NOMO-1 treated with dmso at 0.1 percent for 144 hours (cell line): ENCODE data around the gene ACACA.
"Not testable (repeated sequence)": the region's sequence is repeated elsewhere in the genome, so short reads cannot be mapped to it uniquely, and the experiment has no call there.

ENCODE experiments used
- DNase-seq: peaks from one replicate; lab custom pipeline; 2025; ENCODE audit not compliant: unreplicated experiment; lab: John Stamatoyannopoulos, UW

ACACA gene

DNA sequence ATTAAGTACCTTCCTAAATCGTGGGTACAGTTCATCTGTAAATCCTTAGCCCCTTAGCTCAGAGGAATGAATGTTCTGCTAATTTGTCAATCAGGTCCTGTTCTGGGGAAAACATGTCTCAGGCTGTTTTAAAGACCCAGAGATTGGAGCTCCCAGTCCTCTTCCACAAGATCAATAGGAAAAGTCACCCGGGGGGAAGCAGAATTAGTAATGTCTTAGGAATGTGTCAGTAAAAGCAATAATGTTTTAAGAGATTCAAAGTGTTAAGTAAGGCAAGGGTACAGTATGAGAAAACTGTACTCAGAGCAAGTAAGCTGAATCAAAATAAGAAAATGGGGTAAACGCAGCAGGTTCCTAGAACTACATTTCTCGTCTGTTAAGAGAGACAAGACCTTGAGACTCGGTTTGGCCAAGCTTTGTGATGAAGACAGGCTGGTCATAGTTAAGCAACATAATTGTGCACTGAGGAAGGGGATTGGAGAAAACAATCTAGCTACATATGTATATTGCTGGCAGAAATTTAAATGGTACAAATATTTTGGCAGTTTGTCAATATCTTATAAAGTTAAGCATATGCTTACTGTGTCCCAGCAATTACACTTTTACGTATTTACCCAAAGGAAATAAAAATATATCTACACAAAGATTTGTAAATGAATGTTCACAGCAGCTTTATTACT, 223.7 kb downstream of the ACACA start:
- DNase-seq, result no peak

DNA sequence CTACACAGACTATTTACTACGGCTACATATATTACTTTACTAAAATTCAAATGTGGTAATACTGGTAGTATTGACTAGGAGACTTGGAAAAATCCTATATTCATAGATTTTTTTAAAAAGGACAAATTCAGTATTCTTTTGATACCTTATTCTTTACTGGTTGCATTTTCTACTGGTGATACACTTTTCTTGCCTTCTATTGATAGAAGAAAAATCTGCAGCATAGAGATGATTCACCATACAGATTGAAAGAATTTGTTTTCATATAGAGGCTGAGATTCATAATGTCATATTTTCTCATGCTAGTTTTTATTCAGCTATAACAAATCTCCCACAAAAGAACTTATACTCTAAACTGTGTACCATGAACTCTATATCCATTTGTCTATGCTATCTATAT, 226.3 kb downstream of the ACACA start:
- DNase-seq, result no peak

DNA sequence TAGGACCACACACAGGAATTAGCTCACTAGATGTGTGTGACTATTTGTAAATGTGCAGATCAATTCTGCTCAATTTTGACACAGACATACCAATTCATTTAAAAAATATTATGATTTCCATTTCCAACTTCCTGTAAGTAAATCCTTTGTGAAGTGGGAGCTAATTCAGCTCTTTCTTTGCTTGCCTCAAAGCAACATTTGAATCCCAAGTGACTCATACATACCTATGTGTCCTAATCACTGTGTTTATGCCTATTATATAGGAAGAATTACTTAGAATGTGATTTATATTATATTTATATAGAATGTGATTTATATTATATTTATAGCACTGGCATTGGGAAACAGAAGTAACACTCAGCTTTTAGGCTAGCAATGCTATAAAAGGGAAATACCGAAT, 226.7 kb downstream of the ACACA start:
- DNase-seq, result no peak

DNA sequence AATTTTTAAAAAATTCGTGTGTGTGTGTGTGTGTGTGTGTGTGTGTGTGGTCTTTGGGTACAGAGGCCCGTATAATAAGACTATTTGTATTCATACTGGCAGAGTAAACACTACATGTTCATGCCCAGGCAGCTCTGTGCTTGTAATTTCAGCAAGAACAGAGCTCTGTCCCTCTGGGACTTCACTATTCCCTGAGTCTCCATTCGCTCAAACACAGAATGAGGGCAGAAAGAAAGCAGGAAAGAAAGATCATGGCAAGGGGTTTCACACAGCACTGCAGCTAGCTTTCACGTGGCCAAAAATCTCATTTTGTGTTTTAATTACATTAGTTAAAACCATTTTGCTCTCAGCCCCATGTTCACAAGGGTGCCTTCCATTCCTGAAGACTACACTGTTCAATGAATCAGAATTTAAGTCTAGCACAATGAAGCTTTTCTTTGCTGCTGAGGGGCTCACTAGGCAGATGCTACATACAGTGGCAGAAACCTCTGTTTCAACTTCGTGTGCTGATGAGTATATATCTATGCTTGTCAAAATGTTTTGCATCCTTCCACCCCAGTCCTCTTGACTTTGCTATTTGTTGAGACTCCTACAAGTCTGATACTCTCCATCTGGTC, 229.3 kb downstream of the ACACA start:
- no peak for DNase-seq

DNA sequence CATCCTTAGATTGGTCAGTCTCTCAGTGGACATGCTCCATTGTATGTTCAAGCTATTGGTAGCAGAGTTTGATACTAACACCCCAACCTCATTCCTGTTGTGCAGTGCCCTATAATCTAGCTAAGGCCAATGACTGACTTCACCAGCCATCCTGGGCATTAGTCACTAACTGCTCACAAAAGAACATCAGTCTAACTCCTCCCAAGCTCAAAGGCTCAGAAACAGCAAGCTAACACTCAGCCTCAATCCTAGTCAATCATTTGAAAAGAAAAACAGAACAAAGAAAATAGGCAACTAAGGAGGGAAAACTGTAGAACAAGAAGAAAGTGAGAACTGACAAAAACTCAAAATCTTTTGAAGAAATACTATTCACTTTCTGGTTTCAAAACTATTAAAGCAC, 229.9 kb downstream of the ACACA start:
- no peak for DNase-seq

DNA sequence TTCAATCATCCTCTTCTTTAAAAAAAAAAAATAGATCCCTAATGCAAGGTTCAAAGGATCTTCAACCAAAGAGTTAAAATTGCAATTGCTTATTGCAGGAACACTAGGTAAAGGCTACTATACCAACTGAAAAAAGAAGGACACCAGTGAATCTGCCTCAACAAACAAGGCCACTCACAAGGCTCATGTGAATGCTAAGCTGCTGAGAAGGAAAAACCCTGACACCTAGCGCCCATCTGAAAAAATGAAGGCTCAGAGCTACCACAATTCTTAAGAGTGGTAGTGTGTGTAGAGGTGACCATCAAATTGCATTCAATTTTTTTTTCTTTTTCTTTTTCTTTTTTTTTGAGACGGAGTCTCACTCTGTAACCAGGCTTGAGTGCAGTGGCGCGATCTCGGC, 232.4 kb downstream of the ACACA start:
- no peak for DNase-seq

DNA sequence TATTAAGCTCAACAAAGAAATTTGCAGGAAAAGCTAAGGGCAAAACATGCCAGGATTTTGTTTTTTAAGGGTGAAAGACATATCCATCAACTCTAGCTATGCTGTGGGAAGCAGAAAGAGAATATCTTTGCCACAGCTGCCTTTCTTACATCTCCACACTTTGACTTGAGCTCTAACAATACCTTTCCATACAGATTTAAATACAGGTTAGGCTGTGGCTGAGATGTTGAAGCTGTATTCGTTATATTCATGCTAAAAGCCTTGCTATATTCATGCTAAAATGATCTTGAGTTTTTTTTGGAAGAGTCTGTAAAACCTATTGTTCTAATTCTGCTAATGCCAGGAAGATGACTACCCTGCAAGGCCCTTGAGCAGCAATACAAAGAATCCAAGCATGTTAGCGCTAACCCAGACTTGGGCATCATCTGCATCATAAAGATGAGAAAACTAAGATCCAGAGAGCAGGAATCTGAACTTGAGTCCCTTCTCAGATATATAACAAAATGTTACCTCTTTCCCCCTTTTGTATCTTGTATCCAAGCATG, 235.7 kb downstream of the ACACA start:
- no peak for DNase-seq

DNA sequence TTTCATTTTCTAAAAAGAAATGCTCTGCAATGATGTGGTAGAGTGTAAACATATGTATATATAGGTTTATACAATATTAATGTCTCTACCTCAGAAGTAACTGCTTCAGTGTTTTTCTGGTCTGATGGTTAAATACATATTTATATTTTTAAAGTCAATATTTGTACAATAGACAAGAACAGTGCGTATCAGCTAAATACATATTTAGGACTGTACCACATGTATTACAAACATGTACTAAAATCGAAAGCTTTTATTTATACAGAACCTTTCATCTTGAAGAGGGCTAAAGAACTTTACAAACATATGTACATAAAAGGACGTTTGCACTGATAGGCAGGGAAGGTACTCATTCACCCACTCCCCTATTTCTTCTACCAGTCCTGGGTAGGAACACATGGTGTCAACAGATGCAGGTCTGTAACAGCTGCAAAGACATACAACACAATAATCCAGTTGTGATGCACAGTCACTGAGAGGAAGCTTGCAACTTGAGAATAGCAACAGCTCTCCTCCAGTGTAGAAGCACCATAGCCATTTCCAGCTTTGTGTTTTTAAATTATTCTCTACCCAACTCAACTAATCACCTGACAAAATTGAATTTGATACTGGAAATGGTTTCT, 237.8 kb downstream of the ACACA start:
- DNase-seq, result no peak

DNA sequence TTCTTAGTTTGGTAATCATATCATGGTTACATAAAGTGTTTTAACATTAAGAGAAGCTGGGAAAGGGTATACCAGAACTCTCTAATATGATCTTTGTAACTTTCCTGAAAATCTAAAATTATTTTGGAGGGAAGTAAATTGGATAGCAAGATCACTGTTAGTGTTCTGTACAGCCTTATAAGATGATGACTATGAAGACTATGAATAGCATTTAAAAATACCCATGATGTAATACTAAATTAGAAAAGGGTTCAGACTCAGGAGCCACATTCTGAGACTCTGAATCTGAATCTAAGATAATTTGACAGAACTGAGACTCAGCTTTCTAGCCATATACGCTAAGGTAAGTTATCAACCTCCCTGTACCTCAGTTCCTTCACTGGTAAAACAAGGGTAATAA, 238.9 kb downstream of the ACACA start:
- DNase-seq, result no peak

DNA sequence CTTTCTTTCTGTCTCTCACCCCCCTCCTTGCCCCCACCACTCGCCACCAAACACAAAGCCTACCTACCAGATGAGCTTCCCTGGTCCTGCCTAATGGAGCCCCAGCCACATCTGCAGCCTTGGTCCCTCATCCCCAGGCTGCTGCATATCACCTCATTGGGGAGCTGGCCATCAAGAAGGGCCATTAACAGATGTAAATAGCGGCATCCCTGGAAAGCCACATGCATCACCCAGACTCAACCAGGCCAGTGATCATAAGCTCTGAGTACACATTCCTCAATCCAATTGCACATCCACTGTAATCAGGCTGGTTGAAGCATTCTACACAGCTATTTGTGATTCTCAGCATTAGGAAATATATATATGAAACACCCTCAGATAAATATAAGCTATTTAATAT, 242.6 kb downstream of the ACACA start:
- no peak for DNase-seq

DNA sequence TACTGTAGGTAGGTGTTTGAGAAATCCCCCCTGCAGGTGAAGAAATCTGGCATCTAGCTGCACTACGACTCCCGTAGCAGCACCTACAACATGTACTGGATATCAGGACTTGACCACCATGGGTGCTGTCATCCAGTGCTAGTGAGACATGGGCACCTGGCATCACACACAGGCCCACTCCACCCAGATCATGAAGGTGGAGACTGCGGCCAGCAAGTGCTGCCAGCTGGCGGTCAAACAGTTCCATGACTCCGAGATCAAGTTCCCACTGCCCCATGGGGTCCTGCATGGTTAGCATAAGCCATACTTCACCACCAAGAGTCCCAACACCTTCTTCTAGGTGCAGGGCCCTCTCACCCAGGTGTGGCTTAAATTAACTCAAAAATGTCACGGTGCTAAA, 243.8 kb downstream of the ACACA start:
- DNase-seq, result no peak

DNA sequence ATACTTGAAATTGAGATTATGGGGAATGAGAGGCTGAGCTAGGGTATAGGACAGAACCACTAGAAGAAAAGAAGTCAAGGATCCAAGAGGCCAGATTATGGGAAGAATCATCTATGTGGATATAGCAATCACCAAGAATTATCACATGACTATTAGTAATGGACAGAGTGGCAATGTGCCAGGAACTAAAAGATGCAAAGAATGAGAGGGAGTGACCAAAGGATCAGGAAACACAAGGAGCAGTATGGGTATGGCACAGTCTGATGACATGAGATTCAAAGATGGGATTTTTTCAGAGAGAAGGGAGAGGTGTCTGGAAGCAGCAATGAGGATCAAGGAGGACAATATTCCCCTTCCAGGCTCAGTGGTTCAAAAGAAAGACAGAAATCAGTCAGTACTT, 245.7 kb downstream of the ACACA start:
- no peak for DNase-seq

DNA sequence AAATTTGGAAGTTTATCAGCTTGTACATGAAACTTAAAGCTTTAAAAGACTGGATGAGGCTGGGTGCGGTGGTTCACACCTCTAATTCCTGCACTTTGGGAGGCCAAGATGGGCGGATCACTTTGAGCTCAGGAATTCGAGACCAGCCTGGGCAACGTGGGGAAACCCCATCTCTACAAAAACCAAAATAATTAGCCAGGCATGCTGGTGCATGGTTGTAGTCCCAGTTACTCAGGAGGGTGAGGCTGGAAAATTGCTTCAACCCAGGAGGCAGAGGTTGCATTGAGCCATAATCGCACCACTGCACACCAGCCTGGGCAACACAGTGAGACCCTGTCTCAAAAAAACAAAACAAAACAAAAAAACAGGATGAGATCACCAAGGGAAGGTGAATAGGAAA, 248.3 kb downstream of the ACACA start:
- DNase-seq, result no peak

DNA sequence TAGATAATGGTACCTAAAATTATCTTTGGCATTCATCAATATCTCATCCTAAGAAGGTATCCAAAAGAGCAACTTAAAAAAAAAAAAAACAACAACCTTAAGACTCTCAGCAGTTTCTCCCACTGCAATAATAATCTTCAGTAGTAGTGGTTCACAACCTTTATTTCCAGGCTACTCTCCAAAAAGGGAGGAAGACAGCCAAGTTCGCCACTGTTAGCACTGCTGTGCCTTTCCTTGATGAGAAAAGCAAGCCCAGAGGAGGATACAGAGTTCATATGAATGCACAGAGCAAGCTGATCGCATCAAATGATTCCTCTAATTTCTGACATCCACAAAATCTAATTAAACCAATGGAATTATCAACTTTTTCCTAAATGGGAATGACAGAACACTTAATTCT, 258.5 kb downstream of the ACACA start:
- no peak for DNase-seq

DNA sequence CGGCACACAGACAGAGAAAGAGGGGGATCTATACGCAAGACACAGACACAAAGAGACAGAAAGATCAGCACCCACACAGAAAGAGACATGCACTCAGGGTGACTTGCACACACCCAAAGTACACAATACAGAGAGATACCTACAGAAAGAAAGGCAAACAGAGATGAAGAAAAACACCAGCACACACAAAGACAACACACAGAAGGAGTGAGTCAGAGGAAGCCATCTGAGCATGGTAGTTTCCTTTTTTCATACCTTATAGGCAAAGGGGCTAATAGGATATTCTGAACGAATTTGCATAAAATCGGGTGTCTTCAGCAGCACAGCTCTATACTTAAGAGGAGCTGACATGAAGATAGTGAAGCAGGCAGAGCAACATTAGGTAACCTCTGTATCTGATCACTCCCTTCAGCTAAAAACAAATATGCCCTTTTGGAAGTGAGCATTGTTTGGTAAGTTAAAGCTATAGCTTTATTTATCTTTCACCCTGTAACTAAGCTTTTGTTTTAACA, 259.3 kb downstream of the ACACA start:
- DNase-seq, result no peak

DNA sequence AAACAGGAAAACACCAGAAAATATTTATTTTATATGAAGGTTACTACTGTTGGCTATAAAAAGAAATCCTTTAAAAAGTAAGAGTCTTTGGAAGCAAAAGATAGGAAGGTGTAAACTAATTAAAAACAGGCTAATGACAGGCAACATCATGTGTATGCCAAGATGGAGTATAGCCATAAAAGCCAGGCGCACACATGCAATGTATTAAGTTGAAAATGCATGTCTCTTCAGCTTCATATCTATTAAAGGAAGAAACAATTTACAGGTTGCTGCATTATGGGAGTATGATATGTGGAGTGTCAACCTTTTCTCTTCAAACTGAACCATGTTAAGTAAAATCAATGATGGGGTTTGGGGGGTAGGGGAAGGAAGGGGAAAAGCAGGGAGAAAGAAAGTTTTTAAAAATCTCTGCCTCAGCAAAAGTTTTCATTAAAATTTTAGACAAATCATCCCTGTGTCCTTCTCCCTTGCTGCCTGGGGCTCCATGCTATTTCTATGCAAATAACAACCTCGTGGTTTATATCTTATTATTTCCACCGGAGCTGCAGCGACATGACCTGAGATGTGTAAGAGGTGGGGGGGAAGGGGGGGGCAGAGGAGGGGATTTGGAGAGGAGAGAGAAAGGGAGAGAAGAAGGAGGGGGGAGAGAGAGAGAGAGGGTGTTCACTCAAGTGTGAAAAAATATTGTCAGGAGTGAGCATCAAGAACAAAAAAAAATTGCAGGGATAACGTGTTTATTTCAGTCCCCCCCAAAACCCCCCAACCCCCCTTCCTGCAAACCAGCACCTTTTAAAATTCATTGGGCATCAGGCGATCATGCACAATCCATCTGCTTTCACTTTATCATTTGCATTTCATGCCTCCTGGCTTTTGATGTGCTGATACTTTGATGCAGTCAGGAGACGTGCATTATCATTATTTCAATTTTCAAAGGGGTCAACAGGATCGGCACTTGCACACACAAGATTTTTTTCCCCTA, 260.3 kb downstream of the ACACA start:
- DNase-seq, result no peak

DNA sequence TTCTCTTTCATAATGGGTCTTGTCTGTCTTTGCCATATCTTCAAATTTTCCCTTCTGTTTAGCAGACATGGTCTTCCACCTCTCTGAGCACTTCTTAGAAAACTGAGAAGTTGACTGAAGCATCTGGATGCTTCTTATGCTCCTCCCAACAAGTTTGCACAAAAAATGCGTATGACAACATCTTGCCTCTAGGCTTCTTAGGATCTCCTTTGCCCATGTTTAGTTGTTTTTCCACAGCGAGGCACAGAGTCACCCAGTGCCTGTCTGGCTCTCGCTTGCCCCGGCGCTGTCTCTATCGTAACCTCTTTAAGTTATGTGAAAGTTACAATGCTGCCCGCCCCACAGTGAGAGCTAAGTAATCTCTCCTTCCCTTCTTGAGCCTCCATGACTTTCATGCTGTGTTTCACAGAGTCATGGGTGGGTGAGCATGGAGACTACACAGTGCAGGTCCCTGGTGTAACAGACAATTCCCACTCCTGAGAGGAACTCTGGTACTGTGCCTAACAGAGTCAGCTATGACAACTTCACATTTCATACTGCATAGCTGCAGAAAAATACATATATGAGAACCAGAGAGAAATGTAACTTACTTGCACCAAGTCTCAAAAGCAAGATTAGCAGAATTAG, 262.4 kb downstream of the ACACA start:
- no peak for DNase-seq

DNA sequence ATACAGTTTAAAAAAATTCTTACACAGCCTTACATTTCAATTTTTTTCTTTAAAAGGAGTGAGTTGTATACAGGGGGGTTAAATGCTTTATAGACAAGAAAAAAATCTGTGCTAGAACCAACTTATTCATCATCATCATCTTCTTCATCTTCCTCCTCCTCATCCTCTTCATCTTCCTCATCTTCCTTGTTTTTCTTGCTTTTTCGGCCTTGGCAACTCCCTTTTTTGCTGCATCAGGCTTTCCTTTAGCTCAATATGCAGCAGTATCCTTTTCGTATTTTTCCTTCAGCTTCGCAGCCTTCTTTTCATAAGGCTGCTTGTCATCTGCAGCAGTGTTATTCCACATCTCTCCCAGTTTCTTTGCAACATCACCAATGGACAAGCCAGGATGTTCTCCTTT, 263.1 kb downstream of the ACACA start:
- not testable (repeated sequence) for DNase-seq

DNA sequence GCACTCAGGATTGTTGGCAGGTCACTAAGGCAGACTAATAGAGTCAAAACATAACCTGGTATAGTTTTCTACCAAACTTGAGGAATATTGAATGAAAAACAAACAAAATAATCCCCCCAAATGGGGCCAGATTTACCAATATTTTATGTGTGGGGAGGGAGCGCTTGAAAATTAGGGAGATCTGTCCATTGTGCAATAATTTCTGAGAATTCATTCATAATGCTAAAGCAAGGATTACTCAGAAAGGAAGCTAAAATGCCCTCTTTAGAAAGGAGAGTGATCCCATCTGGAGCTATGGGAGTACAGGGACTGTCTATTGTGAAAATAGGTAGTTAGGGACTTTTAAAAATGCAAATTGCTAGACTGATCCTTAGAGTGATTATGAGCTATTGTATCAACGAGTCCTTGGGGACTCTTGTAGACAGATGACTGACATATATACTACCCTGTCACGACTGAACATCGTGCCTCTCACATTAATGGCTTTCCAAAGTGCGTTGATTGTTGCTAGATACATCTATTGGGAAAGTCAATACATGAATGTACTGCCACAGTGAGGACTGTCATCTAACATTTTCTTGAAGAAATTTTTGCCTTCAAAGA, 264.2 kb downstream of the ACACA start:
- DNase-seq, result no peak

DNA sequence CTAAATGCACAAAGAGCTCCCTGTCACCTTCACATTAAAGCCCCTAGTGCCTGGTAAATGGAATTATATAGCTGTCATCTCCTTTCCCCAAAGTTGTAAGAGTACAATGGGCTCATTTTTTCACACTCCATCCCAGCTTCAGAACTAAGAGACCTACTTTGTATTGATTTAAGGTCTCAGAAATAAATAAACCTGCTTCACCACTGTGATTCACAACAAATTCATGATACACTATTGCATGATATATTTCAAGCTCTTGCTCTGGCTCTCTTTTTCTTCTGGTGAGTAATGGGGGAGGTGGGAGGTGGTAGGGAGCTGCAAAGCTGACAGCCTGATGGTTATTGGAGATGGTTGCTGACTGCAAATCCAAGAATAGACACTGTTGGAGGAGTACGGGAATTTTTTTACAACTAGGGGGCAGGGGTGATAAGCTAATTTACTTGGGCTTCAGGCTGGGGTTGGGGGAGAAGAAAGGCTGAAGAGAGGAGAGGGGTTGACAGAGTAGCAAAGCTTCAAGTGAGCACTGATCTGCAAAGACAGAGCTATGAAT, 268.0 kb downstream of the ACACA start:
- no peak for DNase-seq
